Uterus (tissue), 4 donors: ENCODE measurements around the gene TOMM20L. TPM values are rescaled to one million over a fixed set of nuclear protein-coding genes. Genes with fewer than 3 reads are reported as not detected.
"Not testable (repeated sequence)": the region's sequence is repeated elsewhere in the genome, so short reads cannot be mapped to it uniquely, and the experiment has no call there.

Experiments used
- DNase-seq, 2 donors: peaks; one replicate each; pipeline ENCODE4 v3.0.0-alpha.2; 2019 to 2020
- H3K27ac ChIP-seq, 2 donors: fragments of 200-600 bp; sonication (generic); 1 replicate in 1 of 2; 2 replicates in 1 of 2; pipeline ENCODE4 v1.5.1; 2016 to 2018
- H3K27me3 ChIP-seq, 2 donors: fragments of 200-600 bp; sonication (generic); one replicate each; pipeline ENCODE4 v1.5.1; 2018 to 2019; ENCODE audit warnings: control low read depth in 1 of 2
- H3K36me3 ChIP-seq, 2 donors: fragments of 200-600 bp; sonication (generic); one replicate each; pipeline ENCODE4 v1.5.1; 2019; ENCODE audit warnings: control low read depth in 1 of 2
- H3K4me1 ChIP-seq, 2 donors: fragments of 200-600 bp; sonication (generic); one replicate each; pipeline ENCODE4 v1.5.1; 2018 to 2019; ENCODE audit warnings: control low read depth in 1 of 2
- H3K4me3 ChIP-seq, 2 donors: fragments of 200-600 bp; sonication (generic); 1 replicate in 1 of 2; 2 replicates in 1 of 2; pipeline ENCODE4 v1.5.1; 2018 to 2019; ENCODE audit warnings: mild to moderate bottlenecking in 1 of 2
- H3K9me3 ChIP-seq, 2 donors: fragments of 200-600 bp; sonication (generic); one replicate each; pipeline ENCODE4 v1.5.1; 2019; ENCODE audit warnings: control low read depth in 1 of 2
- CTCF ChIP-seq, 4 experiments: fragments of 200-600 bp in 2 of 4; fragments of 450-650 bp in 2 of 4; sonication (generic) in 2 of 4; IDR thresholded peaks; one replicate each; pipeline ENCODE4 v1.5.1; 2016 to 2019; ENCODE audit warnings: antibody characterized with exemption in 4 of 4, mild to moderate bottlenecking in 2 of 4, moderate library complexity in 1 of 4
- POLR2A ChIP-seq, 2 donors: fragments of 450-650 bp; IDR thresholded peaks; one replicate each; pipeline ENCODE4 v1.6.1; 2016; ENCODE audit warnings: antibody characterized with exemption in 2 of 2, mild to moderate bottlenecking in 1 of 2, moderate library complexity in 1 of 2
- intact Hi-C: fragments of 100-400 bp; cut with DNase I; formaldehyde crosslinking; loops from one replicate; pipeline ENCODE4 v1.15.1; 2023; ENCODE audit warnings: low total_unique reads
- total RNA-seq, 4 donors: library from RNA; depleted of rRNA in 3 of 4; stranded (reverse); fragments of >200 nt in 3 of 4; gene quantifications; one replicate each; pipeline versions ENCODE4 v1.1.0 to v1.2.4, GENCODE V29; 2014 to 2023
- donor health status: DM: yes; HTN: yes; CAD: no.

Gene TOMM20L
- total RNA-seq, 4 donors from 2014 or later = 18.7 TPM; not detected in 3

DNA sequence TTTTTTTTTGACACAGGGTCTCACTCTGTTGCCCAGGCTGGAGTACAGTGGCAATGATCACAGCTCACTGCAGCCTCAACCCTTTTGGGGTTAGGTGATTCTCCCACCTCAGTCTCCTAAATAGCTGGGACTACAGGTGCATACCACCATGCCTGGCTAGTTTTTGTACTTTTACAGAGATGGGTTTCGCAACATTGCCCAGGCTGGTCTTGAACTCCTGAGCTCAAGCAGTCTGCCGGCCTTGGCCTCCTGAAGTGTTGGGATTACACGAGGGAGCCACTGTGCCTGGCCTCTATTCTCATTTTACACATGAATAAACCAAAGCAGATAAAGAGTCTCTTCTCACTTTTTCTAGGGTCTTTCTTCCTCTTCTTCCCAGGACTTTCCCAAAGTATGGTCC lies 3.2 kb downstream of the TOMM20L start:
- no peak overlapping the region for H3K4me3 ChIP-seq
- H3K36me3 ChIP-seq = no peaks in the 10 kb centered on the region
- no peak for DNase-seq
- intact Hi-C loops = no loop called here
- no peaks in the 10 kb centered on the region for H3K4me1 ChIP-seq
- H3K9me3 ChIP-seq = no peaks in the 10 kb centered on the region
- TF ChIP-seq CTCF (IDR thresholded peaks at IDR 0.05) (no peak), POLR2A (IDR thresholded peaks at IDR 0.05) (no peak)
- no peaks in the 10 kb centered on the region for H3K27me3 ChIP-seq
- H3K27ac ChIP-seq = no peak overlapping the region

GRCh38 chr14:58401587-58401986 lies 5.9 kb downstream of the TOMM20L start:
- intact Hi-C loops = no loop called here
- no peaks in the 10 kb centered on the region for H3K27me3 ChIP-seq
- H3K4me1 ChIP-seq = no peaks in the 10 kb centered on the region
- no peaks in the 10 kb centered on the region for H3K9me3 ChIP-seq
- TF ChIP-seq CTCF (IDR thresholded peaks at IDR 0.05) (no peak), POLR2A (IDR thresholded peaks at IDR 0.05) (no peak)
- no peak for DNase-seq
- H3K4me3 ChIP-seq = no peak overlapping the region
- H3K27ac ChIP-seq = no peak overlapping the region
- no peaks in the 10 kb centered on the region for H3K36me3 ChIP-seq

DNA sequence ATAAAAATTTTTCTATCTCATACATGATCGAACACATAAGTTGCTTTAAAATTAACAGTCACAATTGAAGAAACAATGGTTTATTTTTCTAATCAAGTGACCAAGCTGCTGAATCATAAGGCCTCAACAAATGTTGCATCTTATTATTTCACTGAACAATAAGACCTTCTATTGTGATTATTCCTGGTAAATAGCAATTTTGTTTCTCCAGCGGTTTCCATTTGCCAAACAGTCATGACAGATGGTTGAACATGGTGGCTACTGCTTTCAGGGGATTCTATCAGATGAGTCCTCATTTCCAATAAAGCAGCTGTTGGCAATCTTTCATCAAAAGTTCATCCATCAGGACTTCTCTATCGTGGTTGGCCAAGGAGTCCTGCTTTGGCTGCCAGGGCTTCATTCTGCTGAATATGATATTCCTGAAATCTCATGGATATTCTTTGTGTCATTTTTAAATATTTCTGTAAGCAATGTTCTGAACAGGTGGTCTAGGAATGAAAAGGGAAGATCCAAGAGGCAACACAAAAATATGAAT lies 13.0 kb downstream of the TOMM20L start:
- H3K9me3 ChIP-seq = no peaks in the 10 kb centered on the region
- no peak for DNase-seq
- no peaks in the 10 kb centered on the region for H3K4me1 ChIP-seq
- no peak overlapping the region for H3K4me3 ChIP-seq
- intact Hi-C loops = no loop called here
- no peak overlapping the region for H3K27ac ChIP-seq
- H3K27me3 ChIP-seq = no peaks in the 10 kb centered on the region
- no peak for TF ChIP-seq CTCF (IDR thresholded peaks at IDR 0.05)
- no peaks in the 10 kb centered on the region for H3K36me3 ChIP-seq

- Histone ChIP-seq H3K4me3 (no peak overlapping the region), H3K9me3 (no peaks in the 10 kb centered on the region), H3K4me1 (no peaks in the 10 kb centered on the region), H3K27me3 (no peaks in the 10 kb centered on the region), H3K36me3 (no peaks in the 10 kb centered on the region), H3K27ac (no peak overlapping the region)
- intact Hi-C loops = no loop called here
- DNase-seq = no peak
- TF ChIP-seq POLR2A (IDR thresholded peaks at IDR 0.05) = no peak
- no peak for TF ChIP-seq CTCF (IDR thresholded peaks at IDR 0.05)
Observed at GRCh38 chr14:58414845-58415244, 19.1 kb downstream of the TOMM20L start.

DNA sequence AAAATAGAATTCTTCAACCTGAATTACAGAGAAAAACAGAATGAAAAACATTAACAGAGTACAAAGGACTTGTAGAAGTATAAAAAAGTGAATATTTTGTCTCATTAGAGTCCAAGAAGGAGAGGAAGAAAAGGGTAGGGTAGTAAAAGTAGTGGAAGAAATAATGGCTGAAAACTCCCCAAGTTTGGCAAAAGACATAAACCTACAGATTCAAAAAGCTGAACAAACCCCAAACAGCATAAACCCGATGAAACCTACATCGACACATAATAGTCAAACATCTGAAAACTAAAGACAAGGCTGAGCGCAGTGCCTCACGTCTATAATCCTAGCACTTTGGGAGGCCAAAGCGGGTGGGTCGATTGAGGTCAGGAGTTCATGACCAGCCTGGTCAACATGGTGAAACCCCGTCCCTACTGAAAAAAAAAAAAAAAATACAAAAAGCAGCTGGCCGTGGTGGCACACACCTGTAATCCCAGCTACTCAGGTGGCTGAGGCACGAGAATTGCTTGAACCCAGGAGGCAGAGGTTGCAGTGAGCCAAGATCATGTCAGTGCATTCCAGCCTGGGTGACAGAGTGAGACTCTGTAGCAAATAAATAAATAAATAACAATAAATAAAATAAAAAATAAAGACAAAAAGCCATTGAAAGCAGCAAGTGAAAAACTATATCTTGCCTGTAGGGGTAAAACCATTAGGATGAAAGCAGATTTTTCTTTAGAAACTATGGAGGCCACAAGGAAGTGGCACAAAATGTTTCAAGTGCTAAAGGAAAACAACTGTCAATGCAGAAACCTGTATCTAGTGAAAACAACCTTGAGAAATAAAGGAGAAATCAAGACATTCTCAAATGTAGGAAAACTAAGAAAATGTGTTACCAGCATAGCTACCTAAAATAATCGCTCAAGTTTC lies 20.2 kb downstream of the TOMM20L start:
- TF ChIP-seq CTCF (IDR thresholded peaks at IDR 0.05) (no peak), POLR2A (IDR thresholded peaks at IDR 0.05) (no peak)
- Histone ChIP-seq H3K9me3 (no peaks in the 10 kb centered on the region), H3K4me1 (no peaks in the 10 kb centered on the region), H3K27me3 (no peaks in the 10 kb centered on the region), H3K36me3 (no peaks in the 10 kb centered on the region), H3K27ac (no peak overlapping the region), H3K4me3 (no peak overlapping the region)
- DNase-seq = no peak
- intact Hi-C loops = no loop called here

DNA sequence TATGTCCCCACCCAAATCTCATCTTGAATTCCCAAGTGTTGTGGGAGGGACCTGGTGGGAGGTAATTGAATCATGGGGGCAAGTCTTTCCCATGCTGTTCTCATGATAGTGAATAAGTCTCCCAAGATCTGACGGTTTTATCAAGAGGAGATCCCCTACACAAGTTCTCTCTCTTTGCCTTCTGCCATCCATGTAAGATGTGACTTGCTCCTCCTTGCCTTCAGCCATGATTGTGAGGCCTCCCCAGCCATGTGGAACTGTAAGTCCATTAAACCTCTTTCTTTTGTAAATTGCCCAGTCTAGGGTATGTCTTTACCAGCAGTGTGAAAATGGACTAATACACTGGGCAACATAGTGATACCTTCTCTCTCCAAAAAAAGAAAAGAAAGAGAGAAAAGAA lies 21.2 kb downstream of the TOMM20L start:
- H3K36me3 ChIP-seq, H3K9me3 ChIP-seq, H3K4me1 ChIP-seq, H3K4me3 ChIP-seq, H3K27ac ChIP-seq, H3K27me3 ChIP-seq, DNase-seq, intact Hi-C loops: not testable (repeated sequence)
